DOHH2 (cell line): ENCODE data around the gene NCOA5.

Experiments used
- H3F3A ChIP-seq: fragments of 200-600 bp; sonication (generic), shearing (Covaris generic); 2 replicates; pipeline ENCODE4 v1.6.0; 2016; ENCODE audit warnings: antibody characterized with exemption, mild to moderate bottlenecking; ENCODE audit not compliant: control insufficient read depth, insufficient read depth
- H3K27ac ChIP-seq: fragments of 200-600 bp; sonication (generic); 2 replicates; pipeline ENCODE4 v1.5.1; 2014; ENCODE audit warnings: low read depth, mild to moderate bottlenecking, low read length, moderate library complexity
- H3K27me3 ChIP-seq: fragments of 200-600 bp; sonication (generic); 2 replicates; pipeline ENCODE4 v1.6.1; 2014; ENCODE audit warnings: mild to moderate bottlenecking, low read length, mixed read lengths; ENCODE audit not compliant: control insufficient read depth
- H3K36me3 ChIP-seq: fragments of 200-600 bp; sonication (generic); 2 replicates; pipeline ENCODE4 v1.6.1; 2014; ENCODE audit warnings: mild to moderate bottlenecking, low read length, moderate library complexity, mixed read lengths; ENCODE audit not compliant: control insufficient read depth
- H3K4me1 ChIP-seq: fragments of 200-600 bp; sonication (generic); 2 replicates; pipeline ENCODE4 v1.6.1; 2014; ENCODE audit warnings: mild to moderate bottlenecking, low read length, mixed read lengths; ENCODE audit not compliant: control insufficient read depth
- H3K4me2 ChIP-seq: fragments of 200-600 bp; sonication (generic); 2 replicates; pipeline ENCODE4 v1.6.0; 2014; ENCODE audit warnings: mild to moderate bottlenecking, low read length, moderate library complexity
- H3K4me3 ChIP-seq: fragments of 200-600 bp; sonication (generic); 2 replicates; pipeline ENCODE4 v1.5.1; 2014; ENCODE audit warnings: mild to moderate bottlenecking, low read length, mixed read lengths
- H3K79me2 ChIP-seq: fragments of 200-600 bp; sonication (generic); 2 replicates; pipeline ENCODE4 v1.6.1; 2014; ENCODE audit warnings: mild to moderate bottlenecking, low read length, mixed read lengths; ENCODE audit not compliant: control insufficient read depth
- H3K9me2 ChIP-seq: fragments of 200-600 bp; sonication (generic); replicated peaks from 2 replicates; pipeline ENCODE4 v1.6.1; 2014; ENCODE audit warnings: mild to moderate bottlenecking, low read length, mixed read lengths; ENCODE audit not compliant: control insufficient read depth
- H3K9me3 ChIP-seq: fragments of 200-600 bp; sonication (generic); 2 replicates; pipeline ENCODE4 v1.6.1; 2014; ENCODE audit warnings: antibody characterized with exemption, low read length, mixed read lengths; ENCODE audit not compliant: control insufficient read depth, insufficient read depth
- H4K20me1 ChIP-seq: fragments of 200-600 bp; sonication (generic); 2 replicates; pipeline ENCODE4 v1.6.0; 2014; ENCODE audit warnings: low read depth, mild to moderate bottlenecking, antibody characterized with exemption, low read length, moderate library complexity; ENCODE audit not compliant: control insufficient read depth, insufficient read depth
- CTCF ChIP-seq: fragments of 200-600 bp; sonication (generic); IDR thresholded peaks from one replicate; pipeline ENCODE4 v1.5.1; 2014; ENCODE audit warnings: antibody characterized with exemption, mild to moderate bottlenecking, low read depth, low read length; ENCODE audit not compliant: poor library complexity, severe bottlenecking
- EZH2phosphoT487 ChIP-seq: fragments of 200-600 bp; sonication (generic); IDR thresholded peaks from 2 replicates; pipeline ENCODE4 v1.6.1; 2017; ENCODE audit warnings: borderline replicate concordance, mild to moderate bottlenecking, antibody characterized with exemption, low read length, moderate library complexity, mixed read lengths

NCOA5 gene

GRCh38 chr20:46050444-46050843 lies 39.3 kb downstream of the NCOA5 start:
- H3K27me3 ChIP-seq = peaks cover 8% of the 10 kb centered on the region; the same call in 1 of the 2 replicates
- no peaks in the 10 kb centered on the region for H3K4me1 ChIP-seq
- TF ChIP-seq CTCF (no peak), EZH2phosphoT487 (no peak)
- H3K79me2 ChIP-seq = no peaks in the 10 kb centered on the region
- H3K27ac ChIP-seq = no peak overlapping the region
- H4K20me1 ChIP-seq = no peaks in the 10 kb centered on the region
- no peaks in the 10 kb centered on the region for H3K36me3 ChIP-seq
- H3K9me2 ChIP-seq = no peaks in the 10 kb centered on the region
- no peaks in the 10 kb centered on the region for H3K9me3 ChIP-seq
- H3F3A ChIP-seq = no peaks in the 10 kb centered on the region
- H3K4me2 ChIP-seq = no peak overlapping the region
- H3K4me3 ChIP-seq = no peak overlapping the region

GRCh38 chr20:46049815-46050214 lies 39.9 kb downstream of the NCOA5 start:
- H3K27me3 ChIP-seq = peaks cover 8% of the 10 kb centered on the region; the same call in 1 of the 2 replicates
- H3K4me2 ChIP-seq = no peak overlapping the region
- no peaks in the 10 kb centered on the region for H3F3A ChIP-seq
- H3K4me3 ChIP-seq = no peak overlapping the region
- no peaks in the 10 kb centered on the region for H3K9me3 ChIP-seq
- no peaks in the 10 kb centered on the region for H4K20me1 ChIP-seq
- TF ChIP-seq CTCF = no peak
- TF ChIP-seq EZH2phosphoT487 = no peak
- H3K4me1 ChIP-seq = no peaks in the 10 kb centered on the region
- no peaks in the 10 kb centered on the region for H3K79me2 ChIP-seq
- H3K27ac ChIP-seq = no peak overlapping the region
- no peaks in the 10 kb centered on the region for H3K36me3 ChIP-seq
- no peaks in the 10 kb centered on the region for H3K9me2 ChIP-seq

- Histone ChIP-seq H3K4me2 (no peak overlapping the region), H3K36me3 (no peaks in the 10 kb centered on the region), H4K20me1 (no peaks in the 10 kb centered on the region), H3K79me2 (no peaks in the 10 kb centered on the region), H3K4me1 (no peaks in the 10 kb centered on the region), H3K9me3 (no peaks in the 10 kb centered on the region), H3F3A (no peaks in the 10 kb centered on the region), H3K27ac (no peak overlapping the region), H3K9me2 (no peaks in the 10 kb centered on the region), H3K27me3 (peaks cover 8% of the 10 kb centered on the region; the same call in 1 of the 2 replicates), H3K4me3 (no peak overlapping the region)
- no peak for TF ChIP-seq CTCF
- no peak for TF ChIP-seq EZH2phosphoT487
Measured at GRCh38 chr20:46049190-46049589, 40.6 kb downstream of the NCOA5 start.

GRCh38 chr20:46047821-46048220 lies 41.9 kb downstream of the NCOA5 start:
- H3K9me2 ChIP-seq = no peaks in the 10 kb centered on the region
- TF ChIP-seq CTCF = no peak
- no peak for TF ChIP-seq EZH2phosphoT487
- H3K27me3 ChIP-seq = peaks cover 8% of the 10 kb centered on the region; the same call in 1 of the 2 replicates
- no peak overlapping the region for H3K4me2 ChIP-seq
- H3K4me3 ChIP-seq = no peak overlapping the region
- no peaks in the 10 kb centered on the region for H3K4me1 ChIP-seq
- H4K20me1 ChIP-seq = no peaks in the 10 kb centered on the region
- no peaks in the 10 kb centered on the region for H3F3A ChIP-seq
- H3K9me3 ChIP-seq = no peaks in the 10 kb centered on the region
- no peaks in the 10 kb centered on the region for H3K79me2 ChIP-seq
- no peaks in the 10 kb centered on the region for H3K36me3 ChIP-seq
- no peak overlapping the region for H3K27ac ChIP-seq
